ENCODE measurements around the gene ARMC9.

- TF ChIP-seq CTCF (IDR thresholded peaks at IDR 0.05) (no peak), POLR2A (IDR thresholded peaks at IDR 0.05) (no peak), EP300 (IDR thresholded peaks at IDR 0.05) (no peak)
These were observed 173.1 kb downstream of the ARMC9 start for GRCh38 chr2:231371430-231372054.

Measured in upper lobe of left lung (tissue), 4 donors.